CD4-positive, alpha-beta T cell treated with Interleukin-2 at 100 ng/mL for 4 hours (primary cell): ENCODE measurements around the gene DRC3.

Experiments
- DNase-seq: peaks from one replicate; pipeline ENCODE4 v3.0.0-alpha.2; 2020; ENCODE audit warnings: low spot score

DRC3 gene

GRCh38 chr17:18025241-18025944 is 52.7 kb downstream of the DRC3 start:
- DNase-seq, result peak; percentile 41

DNA sequence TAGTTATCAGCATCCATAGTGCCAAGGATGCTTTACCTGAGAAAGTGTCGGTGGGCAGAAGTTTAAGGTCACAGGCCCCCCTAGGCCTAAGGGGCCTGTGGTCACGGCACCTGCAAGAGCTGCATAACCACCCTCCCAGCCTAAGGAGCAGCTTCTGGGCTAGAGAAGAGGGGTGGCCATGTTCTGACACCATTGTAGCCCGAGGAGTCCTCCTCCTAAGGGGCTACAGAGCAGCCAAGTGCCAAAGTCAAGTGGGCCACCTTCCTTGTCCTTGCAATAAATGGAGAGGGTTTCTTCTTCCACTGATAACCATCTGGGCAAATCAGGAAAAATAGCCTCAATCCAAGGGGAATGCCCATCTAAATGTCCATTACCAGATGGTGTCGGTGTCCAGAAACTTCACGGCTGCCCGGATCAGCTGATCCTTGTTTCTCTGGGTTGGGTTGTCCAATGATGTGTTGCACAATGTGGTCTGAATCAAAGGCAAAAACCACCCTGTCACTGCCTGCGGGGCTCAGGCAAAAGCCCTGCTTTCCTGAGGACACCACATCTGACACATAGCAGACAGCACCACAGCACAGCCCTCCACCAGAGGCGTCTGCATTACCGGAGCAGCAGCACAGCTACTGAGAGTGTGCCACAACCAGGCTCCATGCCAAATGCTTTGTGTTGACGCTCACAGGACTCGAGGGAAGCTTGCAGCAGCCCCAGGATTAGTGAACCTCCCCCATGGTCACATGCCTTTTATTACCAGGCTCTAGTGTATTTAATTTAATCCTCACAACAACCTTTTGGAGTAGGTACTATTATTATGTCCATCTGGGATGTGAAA is 53.5 kb downstream of the DRC3 start:
- peak; percentile 25 for DNase-seq

DNA sequence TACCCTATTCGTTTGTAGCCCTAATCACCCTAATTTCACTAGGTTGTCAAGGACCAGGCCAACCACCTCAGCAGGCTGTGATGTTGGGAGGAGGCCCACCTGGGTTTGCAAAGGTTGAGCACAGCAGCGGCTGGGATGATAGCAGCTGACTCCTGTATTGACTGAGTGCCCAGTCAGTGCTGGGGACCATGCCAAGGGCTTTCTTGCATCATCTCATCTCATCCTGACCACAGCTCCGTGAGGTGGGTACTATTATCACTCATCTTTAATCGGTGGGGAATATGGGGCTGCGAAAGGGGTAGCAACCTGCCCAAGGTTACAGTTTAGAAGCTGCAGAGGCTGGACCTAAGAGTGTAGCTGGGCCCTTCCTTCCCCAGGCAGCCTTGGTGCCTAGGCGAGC is 54.6 kb downstream of the DRC3 start:
- no peak for DNase-seq

GRCh38 chr17:18028114-18028951 is 55.7 kb downstream of the DRC3 start:
- no peak for DNase-seq

DNA sequence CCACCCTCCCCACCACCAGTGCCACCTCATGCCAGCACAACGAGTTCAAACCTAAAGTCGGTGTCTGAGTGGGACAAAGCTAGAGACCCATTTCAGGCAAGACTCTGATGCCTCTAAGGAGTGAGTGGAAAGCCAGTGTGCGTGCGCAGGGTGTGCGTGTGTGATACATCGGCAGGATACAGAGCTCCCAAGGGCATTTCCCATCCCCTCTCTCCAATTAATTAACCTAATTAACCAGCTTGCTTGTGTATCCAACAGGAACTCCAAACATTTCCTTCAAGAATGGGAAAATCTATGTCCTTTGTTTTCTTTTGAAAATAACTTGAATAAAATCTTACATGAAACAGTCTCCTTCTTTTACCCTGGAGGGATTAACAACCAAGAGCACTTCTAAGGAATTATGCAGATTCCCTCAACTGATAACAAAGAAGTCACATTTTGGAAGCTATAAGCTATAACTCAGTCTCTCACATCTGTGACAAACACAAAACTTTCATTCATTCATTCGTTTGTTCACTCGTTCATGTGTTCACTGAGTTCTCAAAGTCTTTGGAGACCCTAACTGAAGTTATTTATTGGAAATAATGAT is 56.4 kb downstream of the DRC3 start:
- DNase-seq, result no peak

DNA sequence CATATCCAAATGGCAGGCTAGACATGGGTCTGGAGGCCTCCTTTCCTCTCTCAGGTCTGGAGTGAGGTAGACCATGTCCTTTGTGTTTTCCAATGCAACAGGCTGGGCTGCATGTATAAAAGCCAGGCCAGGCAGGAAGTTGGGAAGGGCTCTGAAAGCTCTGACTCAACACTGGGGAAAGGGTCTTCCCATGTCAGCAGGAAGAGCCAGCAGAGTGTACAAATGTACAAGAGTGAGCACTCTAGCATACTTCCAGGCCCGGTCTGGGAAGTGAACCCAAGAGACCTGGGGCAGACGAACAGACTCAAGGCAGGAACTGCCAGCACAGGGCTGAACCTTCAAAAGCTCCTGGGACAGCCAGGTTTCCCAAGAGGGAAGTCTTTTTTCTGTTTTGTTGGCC is 59.3 kb downstream of the DRC3 start:
- DNase-seq, result no peak

GRCh38 chr17:18033442-18034099 is 60.9 kb downstream of the DRC3 start:
- DNase-seq, result peak; percentile 84

- no peak for DNase-seq
These were observed 63.0 kb downstream of the DRC3 start for GRCh38 chr17:18035704-18036103.

- DNase-seq, result no peak
These were observed 64.8 kb downstream of the DRC3 start for GRCh38 chr17:18037486-18037885.

DNA sequence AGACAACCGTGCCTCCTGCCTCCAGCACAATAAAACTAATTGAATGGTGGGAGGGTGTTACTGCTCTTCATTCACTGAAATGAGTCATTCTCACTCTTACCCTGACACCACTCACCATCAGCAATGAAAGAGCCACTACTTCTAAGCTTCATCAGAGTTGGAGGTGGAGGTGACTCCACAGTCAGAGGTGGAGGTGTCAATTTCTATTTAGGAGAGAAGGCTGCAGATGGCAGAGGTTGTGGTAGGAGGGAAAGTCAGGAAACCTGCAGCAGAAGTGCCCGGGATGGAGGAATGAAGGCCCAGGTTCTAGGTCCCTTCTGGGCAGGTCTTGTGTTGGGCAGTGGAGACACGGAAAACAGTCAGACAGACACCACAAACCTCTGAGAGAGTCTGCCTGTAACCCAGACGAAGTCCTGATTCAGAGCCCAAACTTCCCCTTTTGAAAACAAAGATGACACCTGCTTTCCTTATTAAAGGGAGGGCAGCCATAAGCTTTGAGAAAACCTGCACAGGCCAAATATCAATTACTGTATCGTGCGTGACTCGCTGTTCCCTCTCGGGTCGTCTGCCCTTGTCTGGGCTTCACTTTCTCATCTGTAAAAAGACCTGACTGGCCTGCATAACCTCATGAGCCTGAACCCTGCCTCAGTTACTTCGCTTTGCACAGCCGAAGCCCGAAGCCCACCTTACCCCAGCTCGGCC is 65.6 kb downstream of the DRC3 start:
- peak; percentile 44 for DNase-seq

DNA sequence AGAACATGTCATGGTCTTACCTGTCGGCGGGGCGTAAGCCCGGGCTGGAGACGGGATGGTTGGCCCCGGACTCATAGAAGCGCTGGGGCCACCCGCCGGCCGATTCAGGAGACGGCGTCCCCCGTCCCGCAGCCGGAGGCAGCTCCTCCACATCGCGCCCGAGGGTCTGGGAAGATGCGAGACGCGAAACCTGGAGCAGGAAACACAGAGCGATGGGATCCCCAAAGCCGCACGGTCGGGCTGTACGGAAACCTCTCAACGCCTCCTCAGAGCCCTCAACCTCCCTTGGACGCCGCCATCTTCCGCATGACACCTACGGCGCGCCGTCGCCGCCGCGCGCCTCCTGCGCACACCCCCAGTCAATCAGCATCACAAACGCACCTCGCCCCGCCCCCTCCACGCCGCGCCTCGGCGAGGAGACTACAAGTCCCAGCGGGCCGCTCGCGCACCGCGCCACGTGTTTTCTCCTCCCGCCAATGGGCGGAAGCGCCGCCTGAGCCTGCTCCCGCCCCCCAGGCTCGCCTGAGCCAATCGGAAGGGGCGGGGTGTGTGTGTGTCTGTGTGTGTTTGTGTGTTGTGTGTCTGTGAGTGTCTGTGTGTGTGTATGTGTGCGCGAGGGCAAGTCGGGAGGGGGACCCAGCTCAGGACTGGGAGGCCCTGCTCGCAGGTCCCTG is 66.3 kb downstream of the DRC3 start, which contains the start of the genes ATPAF2 and GID4:
Gene ATPAF2, minus strand, starts transcription at position 308 of the 674 bp plus-strand sequence. Its CDS starts 155 bp downstream, at position 153.
Gene GID4, plus strand, starts transcription at position 548 of the 674 bp plus-strand sequence. Its CDS starts 57 bp downstream, at position 605.
- DNase-seq, result peak; percentile 100

DNA sequence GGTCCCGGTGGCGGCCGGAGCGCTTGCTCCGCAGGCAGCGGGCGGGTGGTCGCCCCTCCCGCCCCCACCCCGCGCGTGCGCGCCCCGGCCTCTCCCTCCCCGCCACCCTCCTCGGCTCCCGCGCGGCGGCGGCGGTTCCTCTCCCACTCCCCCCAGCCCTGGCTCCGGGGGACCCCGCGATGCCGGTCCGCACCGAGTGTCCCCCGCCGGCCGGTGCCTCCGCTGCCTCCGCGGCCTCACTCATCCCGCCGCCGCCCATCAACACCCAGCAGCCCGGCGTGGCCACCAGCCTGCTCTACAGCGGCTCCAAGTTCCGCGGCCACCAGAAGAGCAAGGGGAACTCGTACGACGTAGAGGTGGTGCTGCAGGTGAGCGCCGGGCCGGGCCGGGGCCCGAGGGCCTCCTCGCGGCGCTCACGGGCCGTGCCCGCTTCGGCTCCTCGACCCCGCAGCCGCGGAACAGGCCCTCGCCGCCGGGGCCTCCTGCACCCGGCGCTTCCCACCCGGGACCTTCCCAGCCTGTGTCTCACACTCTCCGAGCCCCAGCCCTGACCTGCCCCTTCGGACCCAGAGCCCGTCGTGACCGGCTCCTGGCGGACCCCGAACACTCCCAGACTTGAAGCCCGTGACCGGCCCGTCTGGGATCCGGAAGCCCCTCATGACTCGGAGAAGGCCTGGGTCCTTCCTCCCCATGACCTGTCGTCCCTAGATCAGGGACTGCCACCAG is 67.0 kb downstream of the DRC3 start:
- DNase-seq, result peak; percentile 36

- DNase-seq, result no peak
These were observed 67.7 kb downstream of the DRC3 start for GRCh38 chr17:18040261-18040858.

DNA sequence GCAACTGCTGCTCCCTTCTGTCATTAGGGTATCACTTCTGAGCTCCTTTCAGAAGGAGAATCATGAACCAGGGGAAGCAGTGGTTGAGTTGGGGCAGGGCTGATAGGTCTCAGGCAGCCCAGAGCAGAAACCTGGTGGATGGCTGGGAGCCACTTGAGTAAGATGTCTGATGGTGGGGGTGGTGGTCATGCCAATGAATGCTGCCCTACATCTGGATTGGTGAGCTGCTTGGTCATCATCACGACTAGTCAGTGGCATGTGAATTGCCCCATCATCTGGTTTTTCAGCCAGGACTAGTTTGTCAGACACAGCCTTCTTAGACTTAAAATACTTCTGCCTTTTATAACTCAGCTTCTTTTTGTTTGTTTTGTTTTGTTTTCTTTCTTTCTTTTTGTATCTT is 69.1 kb downstream of the DRC3 start:
- no peak for DNase-seq

GRCh38 chr17:18042983-18043382 is 70.3 kb downstream of the DRC3 start:
- DNase-seq, result no peak

GRCh38 chr17:18043491-18043890 is 70.8 kb downstream of the DRC3 start:
- DNase-seq, result peak; percentile 12

- no peak for DNase-seq
These were observed 71.9 kb downstream of the DRC3 start for GRCh38 chr17:18044609-18045008.

- no peak for DNase-seq
These were observed 73.2 kb downstream of the DRC3 start for GRCh38 chr17:18045691-18046350.
